Islet of Langerhans (tissue), 1 donor: ENCODE measurements around the gene SPATA17.
A peak's percentile ranks its signal among the peaks of the same experiment; 100 is the strongest.
"Not testable (repeated sequence)": the region's sequence is repeated elsewhere in the genome, so short reads cannot be mapped to it uniquely, and the experiment has no call there.

ENCODE experiments used
- FAIRE-seq: peaks from one replicate; lab custom pipeline; 2011; peaks lifted over from hg19 to GRCh38; lab: Jason Lieb, UNC

The SPATA17 gene

GRCh38 chr1:217630711-217631591 is at the start of gene SPATA17, which contains the start of gene GPATCH2:
TSS of gene SPATA17 (plus strand) at chr1:217631344. CDS start at chr1:217631379, 35 bp downstream.
TSS of gene GPATCH2 (minus strand) at chr1:217631090. CDS start at chr1:217630971, 119 bp downstream.
- FAIRE-seq: peak; percentile 96

GRCh38 chr1:217584286-217584811 is 46.8 kb upstream of the SPATA17 start:
- not testable (repeated sequence) for FAIRE-seq

DNA sequence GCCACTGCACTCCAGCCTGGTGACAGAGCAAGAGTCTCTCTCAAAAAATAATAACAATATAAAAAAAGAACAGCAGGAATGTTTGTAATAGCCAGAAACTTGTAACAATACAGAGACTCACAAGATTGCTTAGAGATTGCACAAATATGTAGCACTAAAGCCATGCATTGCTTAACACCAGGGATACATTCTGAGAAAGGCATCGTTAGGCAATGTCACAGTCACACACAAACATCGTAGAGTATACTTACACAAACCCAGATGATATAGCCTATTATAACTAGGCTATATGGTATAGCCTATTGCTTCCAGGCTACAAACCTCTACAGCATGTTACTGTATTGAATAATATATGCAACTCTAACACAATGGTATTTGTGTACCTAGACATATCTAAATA is 45.6 kb upstream of the SPATA17 start:
- no peak for FAIRE-seq

DNA sequence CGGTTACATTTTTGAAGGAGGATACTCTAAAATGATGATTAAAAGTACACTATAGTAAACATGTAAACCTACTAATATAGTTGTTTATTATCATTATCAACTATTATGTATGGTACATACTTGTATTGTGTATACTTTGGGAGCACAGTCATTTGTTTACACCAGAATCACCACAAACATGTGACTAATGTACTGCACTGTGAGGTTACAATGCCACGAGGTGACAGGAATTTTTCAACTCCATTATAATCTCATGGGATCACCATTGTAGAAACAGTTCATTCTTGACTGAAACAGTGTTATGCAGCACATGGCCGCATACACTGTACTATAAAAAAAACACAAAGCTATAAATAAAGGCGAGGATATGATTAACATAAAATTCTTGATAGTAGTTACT is 44.6 kb upstream of the SPATA17 start:
- no peak for FAIRE-seq

DNA sequence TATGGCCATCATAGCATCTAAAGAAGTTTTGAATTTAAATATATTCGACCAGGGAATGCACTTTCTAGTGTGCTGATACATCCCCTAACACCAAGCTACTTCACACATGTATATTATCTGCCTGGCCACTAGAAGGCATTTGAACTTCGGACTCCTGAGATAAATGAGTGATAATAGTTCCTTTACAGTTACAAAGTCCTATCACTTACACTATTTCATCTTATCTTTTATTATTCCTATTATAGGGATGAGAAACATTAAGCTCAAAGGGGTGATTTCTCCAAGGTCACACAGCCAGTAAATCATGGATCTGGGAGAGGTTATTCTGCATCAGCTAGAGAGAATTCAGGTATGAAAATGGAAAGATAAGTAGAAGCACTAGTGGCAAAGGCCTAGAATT is 40.5 kb upstream of the SPATA17 start:
- FAIRE-seq: no peak

- FAIRE-seq: no peak
These were observed 32.0 kb upstream of the SPATA17 start for GRCh38 chr1:217599154-217599553.

DNA sequence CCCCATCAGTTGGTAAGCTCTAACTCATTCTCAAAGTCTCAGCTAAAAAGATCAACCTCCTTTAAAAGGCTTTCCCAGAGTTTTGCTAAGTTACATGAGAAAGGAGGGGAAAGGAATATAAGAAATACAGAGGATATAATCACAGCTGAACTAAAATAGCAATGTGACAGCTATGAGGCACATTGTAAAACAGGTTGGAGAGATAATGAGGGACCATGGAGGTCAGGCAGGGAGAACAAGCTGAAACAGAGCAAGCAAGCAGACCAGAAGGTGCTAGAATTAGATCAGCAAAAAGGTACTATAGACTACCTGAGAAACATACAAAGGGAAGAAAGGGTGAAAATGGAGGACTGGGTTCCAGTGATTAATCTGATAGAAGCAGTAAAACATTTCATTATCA is 28.8 kb upstream of the SPATA17 start:
- FAIRE-seq: no peak

DNA sequence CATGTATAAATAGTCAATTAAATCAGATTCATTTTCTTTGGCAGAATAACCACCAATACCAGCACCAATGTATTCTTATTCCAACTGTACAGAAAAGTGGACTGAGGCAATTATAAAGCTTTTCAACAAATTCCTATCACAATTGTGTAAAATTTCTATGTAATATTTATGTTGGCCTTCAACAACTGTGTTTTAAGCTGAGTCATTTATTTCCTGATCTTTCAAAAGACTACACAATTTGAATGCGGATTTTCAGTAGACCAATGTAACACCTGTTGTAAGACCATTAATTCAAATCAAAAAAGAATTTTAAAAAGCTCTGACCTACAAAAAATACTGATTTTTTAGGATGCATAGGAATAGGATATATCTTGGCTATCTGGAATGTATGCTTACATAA is 25.8 kb upstream of the SPATA17 start:
- FAIRE-seq: no peak

DNA sequence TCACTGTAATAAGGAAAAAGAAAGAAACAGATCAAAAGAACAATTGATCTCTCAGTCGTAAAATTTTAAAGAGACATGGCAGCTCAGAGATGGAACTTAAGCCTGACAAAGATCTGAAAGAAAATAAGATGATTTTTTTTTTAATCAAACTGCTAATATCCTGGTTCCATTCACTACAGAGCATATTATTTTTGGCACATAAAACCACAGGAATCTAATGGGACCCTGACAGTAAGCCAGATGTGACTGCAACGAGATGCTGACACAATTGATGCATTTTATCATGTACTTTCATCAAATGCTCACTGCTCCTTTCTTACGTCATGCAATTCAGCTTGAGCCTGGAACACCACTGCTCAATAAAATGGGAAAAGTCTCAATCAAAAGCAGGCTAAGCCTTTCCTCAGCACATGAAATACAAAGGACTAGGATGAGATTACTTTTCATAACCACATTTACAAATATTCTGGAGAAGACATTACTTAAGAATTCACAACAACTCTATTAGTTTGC is 16.9 kb upstream of the SPATA17 start:
- FAIRE-seq: no peak

DNA sequence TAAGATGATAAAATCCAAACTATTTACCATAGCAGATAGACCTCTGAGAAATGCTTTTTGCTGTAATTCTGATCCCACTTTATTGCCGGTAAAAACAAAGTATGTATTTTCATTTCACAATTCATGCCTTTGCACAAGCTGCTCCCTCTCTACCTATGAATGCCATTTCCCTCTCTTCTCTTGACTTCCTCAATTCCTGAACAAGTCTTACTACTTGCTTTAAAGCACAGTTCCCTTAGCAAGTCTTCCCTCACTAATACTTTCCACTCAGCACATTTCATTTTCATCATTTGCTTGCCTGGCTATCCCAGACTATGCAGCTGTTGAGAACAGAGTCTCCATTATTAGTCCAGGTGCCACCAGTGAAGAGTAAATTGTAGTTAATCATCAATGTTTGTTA is 14.0 kb upstream of the SPATA17 start:
- no peak for FAIRE-seq

DNA sequence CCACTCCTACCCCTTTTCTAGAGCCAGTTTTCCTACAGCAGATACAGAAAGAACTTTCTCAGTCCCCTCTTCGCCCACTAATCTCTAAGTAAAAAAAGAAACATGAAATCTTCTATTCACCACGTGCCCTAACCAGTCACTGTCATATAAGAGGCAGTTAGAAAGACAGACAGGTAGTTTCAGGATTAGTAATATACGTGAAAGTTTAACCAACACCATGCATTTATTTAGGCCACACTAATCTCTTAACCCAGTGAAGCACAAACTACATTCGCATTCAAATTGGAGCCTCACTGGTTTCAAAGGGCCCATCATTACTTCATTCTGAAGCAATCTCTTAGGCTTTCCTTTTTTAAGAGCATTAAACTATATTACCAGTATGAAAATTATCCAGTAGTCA is 10.3 kb upstream of the SPATA17 start:
- FAIRE-seq: no peak

DNA sequence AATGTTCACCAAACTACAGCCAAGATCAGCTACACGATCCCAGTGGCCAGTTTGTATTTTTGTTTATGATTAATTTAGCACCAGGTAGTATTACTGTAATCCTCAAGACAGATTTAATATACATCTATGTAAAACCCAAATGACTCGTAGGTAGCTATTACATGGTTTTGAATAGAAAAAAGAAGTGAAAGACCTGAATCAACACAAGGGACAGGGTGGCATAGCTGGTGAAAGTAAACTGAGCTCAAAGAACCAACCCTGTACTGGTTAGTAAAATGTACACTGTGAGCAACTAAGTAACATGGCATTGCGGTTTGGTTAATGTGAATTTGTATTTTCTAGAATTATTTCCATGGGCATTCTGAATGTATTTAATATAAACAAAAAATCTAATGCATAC is 9.1 kb upstream of the SPATA17 start:
- FAIRE-seq: no peak

DNA sequence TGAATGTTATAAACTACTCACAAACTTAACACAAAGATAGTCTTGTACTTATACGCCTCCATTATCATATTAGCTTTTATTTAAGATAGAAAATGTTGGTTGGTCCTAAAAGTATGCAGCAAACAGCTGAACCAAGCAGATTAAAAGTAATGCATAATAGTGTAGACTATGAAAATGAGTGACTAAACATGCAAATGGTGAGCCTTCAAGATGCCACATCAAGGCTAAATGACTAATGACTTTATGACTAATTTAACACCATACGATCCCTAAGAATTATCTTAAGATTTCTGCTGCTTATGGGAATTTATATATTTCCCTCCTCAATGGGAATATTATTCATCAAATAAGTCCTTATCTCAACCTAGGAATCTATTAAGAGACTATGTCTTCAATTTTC is 4.8 kb upstream of the SPATA17 start:
- FAIRE-seq: no peak

GRCh38 chr1:217627431-217627830 is 3.7 kb upstream of the SPATA17 start:
- FAIRE-seq: no peak

- FAIRE-seq: no peak
These were observed 11.3 kb downstream of the SPATA17 start for GRCh38 chr1:217642455-217642854.

DNA sequence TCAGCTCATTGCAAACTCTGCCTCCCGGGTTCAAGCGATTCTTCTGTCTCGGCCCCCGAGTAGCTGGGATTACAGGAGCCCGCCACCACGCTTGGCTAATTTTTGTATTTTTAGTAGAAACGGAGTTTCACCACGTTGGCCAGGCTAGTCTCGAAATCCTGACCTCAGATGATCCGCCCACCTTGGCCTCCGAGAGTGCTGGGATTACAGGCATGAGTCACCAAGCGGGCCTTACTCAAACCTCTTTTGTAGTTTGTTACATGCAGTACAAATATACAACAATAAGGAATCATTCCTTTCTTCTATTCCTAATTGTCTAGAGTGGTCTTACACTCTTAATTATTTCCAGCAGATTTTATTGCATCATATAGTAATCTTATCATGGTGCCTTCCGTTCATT is 16.6 kb downstream of the SPATA17 start:
- FAIRE-seq: no peak

GRCh38 chr1:217650674-217651073 is 19.5 kb downstream of the SPATA17 start:
- FAIRE-seq: no peak

DNA sequence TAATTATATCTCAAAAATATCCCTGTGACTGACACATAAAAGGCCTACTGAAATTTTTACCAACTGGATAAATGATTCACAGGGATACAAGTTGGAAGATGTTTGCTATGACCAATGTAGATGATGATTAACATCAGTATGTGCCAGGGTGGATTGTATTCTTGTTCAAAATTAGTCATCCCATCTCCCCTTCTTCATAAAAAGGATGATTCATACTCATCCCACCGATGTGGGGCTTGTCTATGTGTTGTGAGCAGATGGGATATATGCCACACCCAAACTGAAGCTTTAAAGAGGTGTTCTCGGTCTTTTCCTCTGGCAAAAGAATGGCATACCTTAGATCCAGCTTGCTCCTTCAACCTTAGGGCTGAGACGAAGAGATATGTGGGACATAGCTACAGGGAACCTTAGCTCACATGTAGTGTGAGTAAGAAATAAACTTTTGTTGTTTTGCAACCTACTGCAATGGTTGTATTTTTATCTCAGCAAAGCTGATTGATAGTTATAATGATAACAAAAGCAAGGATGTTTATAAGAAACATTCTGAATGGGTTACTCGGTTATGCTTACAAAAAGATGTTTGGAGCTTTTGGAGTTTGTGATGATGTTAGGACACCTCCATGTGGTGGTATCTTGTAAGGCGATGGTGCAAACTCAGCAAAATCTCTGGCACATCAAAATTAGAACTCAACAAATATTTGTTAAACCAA is 29.4 kb downstream of the SPATA17 start:
- no peak for FAIRE-seq

DNA sequence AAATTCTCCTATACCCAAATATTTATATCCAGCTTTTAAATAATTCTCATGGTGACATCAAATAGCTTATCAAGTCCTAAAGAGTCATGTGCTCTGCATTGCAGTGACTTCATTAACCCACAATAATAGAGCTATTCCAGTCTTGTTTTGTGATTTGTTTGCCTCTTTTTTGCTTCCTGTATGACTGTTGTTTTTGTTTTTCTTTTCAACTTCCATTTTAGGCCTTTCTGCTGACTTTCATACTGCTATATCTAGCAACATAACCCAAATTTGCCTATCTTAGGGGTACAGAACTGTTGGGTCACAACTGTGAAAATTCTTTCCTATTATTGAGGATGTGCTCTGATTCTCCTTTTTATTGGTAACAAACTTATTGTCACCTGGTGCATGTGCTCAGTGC is 30.3 kb downstream of the SPATA17 start:
- FAIRE-seq: no peak

- no peak for FAIRE-seq
These were observed 37.3 kb downstream of the SPATA17 start for GRCh38 chr1:217668351-217668940.

DNA sequence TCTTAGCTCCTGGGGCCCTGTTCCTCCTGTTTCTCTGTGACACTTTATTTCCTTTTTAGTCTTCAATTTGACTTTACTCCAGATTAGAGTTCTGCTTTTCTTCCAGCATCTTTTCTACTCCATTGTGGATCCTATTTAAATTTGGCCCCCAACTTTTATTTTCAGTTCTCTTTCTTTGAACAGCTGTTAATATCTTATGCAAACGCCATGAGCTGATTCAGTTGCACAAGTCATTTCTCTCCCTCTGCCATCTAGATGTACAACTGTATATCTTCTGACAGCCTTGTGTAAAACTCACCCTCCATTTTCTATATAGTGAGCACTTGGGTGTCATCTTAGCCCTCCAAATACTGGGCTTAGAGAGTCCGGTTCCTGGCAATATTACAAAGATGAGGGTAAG is 42.2 kb downstream of the SPATA17 start:
- FAIRE-seq: no peak

DNA sequence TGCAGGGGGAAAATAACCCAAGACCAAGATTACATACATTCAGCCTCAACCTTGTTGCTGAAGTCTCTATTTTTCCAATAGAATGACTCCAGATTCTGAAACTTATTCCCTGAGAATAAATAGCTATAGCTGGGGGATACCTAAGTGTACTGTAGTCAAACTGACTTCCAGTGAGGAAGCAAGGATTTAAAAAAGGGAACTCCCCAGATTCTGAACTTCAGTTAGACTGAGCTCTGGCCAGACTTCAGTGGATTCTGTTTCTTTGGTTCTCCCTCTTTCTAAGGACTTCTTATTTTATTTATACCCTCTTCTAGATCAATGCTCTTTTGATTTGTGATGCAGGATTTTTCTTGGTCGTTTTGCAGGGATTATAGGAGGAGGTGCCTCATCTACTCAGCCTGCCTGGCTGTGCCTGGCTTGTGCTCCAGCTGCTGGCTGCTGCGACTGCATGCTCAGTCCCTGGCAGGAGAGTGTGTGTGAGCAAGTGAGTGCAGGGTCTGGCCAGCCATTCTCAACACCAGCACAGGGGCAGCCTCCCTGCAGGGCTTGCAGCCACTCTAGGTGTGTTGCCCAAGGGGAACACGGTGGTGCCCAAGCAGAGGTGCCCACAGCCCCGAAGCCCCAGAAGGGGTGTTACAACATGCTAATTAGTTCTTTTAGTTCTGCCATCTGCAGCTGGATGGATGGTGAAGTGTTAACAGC is 43.0 kb downstream of the SPATA17 start:
- FAIRE-seq: no peak
